GM19463 (cell line): ENCODE data around the gene GTF2IRD1.

Source experiments
- ATAC-seq: cut with Tn5 transposase; IDR thresholded peaks from one replicate; pipeline ENCODE4 v1.9.1; 2021; ENCODE audit warnings: mild to moderate bottlenecking, moderate library complexity; ENCODE audit not compliant: unreplicated experiment

Gene GTF2IRD1

DNA sequence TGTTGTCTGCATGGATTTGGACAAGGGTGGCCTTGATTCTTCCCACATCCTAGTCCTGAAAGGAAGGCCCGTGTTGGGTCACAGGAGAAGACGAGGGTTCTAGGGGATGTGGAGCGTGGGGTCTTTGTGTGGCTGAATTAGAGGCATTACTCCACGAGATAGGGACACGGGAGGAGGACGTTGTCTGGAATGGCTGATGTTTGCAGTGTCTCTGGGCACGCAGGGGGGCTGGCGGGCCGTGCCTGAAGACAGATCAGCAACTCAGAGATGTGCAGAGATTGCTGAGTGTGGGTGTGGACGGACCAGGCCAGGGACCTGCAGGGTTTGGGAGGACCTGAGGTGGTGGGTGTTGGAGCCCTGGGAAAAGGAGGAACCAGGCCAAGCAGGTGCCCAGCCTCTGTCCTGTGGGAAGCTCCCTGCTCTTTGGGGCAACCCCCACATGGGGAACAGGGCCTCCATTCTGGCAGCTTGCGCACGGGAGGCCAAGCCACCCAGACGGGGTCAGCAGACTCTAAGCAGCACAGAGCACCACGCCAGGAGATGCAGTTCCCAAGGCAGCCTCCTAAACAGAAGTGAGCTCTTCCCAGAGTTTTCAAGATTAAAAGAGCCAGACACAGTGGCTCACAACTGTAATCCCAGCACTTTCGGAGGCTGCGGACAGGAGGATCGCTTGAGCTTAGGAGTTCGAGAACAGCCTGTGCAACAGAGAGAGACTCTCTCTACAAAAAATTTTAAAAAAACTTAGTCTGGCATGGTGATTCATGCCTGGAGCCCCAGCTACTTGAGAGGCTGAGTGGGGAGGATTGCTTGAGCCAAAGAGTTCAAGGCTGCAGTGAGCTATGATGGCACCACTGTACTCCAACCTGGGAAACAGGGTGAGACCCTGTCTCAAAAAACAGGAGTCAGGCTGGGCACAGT lies 132.8 kb downstream of the GTF2IRD1 start:
- no peak for ATAC-seq

DNA sequence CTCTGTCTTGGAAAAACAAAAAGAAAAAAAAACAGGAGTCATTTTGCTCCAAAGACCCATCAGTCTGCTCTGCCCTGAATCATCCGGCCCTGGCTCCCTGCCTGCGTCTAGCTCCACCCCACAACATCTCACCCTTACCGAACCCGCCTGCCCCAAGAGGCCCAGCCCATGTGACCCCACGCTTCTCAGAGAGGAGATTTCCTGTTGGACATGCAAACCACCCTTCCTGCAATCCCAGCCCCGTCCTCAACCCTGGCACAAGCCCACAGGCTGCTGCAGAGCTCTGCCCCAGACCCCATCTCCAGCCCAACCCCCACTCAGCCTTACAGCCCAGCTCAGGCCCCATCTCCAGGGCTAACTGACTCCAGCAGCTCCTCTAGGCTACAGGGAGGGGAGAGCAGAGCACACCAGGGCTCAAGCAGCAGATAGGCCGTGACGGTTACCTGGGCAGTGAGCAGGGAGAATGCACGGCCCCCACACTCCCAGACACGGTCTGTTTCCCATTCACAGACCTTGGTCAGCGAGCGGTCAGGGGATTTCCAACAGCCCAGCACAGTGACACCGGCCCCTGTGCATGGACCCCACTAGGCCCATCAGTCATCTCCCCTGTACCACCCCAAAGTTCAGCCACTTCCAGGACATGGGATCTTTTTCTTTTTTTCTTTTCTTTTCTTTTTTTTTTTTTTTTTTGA lies 133.9 kb downstream of the GTF2IRD1 start:
- peak; percentile 86 for ATAC-seq

GRCh38 chr7:74590813-74591212 lies 137.1 kb downstream of the GTF2IRD1 start:
- ATAC-seq: no peak

DNA sequence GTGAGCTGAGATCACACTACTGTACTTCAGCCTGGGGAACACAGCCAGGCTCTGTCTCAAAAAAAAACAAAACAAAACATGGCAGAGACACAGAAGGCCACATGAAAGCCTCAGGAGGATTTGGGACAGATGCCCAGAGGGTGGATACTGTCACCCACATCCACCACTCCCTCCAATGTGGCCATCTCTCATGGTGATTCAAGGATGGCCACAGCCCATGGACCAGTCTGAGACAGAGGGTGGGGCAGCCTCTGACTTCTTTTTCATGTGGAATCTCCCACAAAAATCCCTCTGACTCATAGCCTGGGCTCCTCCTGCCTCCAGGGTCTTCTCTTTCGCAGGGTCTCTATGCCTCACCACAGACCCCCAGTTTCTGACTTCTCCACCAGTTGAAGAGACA lies 144.9 kb downstream of the GTF2IRD1 start:
- ATAC-seq: no peak

GRCh38 chr7:74599244-74599643 lies 145.5 kb downstream of the GTF2IRD1 start:
- peak; percentile 69 for ATAC-seq

DNA sequence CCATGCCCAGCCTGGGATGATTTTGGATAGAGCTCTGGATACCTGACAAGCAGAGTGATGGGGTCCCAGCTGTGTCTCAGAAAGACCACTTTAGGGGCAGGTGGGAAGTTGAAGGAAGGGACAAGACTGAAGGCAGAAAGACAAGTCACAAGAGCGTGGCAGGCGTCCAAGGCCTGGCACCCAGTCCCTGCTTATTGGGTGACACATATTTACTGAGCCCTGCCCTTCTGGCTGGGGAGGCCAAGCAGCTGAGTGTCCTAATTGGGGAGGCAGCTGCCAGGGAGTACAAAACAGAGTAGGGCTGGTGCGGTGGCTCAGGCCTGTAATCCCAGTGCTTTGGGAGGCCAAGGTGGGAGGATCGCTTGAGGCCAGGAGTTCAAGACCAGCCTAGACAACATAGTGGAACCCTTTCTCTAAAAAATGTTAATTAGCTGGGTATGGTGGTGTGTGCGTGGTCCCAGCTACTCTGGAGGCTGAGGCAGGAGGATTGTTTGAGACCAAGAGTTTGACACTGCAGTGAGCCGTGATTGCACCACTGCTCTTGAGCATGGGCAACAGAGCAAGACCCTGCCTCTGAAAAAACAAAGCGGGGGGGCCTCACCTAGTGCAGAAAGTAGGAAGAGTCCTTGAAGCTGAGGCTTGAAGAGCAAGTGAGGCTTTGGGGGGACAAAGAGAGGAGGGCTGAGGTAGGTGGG lies 150.8 kb downstream of the GTF2IRD1 start:
- ATAC-seq: no peak

- ATAC-seq: peak; percentile 89
These were observed 152.6 kb downstream of the GTF2IRD1 start for GRCh38 chr7:74606101-74606908.

- ATAC-seq: no peak
These were observed 153.3 kb downstream of the GTF2IRD1 start for GRCh38 chr7:74606909-74607510.

GRCh38 chr7:74612015-74612829 lies 158.5 kb downstream of the GTF2IRD1 start:
- no peak for ATAC-seq

- no peak for ATAC-seq
These were observed 162.5 kb downstream of the GTF2IRD1 start for GRCh38 chr7:74615933-74616780.

DNA sequence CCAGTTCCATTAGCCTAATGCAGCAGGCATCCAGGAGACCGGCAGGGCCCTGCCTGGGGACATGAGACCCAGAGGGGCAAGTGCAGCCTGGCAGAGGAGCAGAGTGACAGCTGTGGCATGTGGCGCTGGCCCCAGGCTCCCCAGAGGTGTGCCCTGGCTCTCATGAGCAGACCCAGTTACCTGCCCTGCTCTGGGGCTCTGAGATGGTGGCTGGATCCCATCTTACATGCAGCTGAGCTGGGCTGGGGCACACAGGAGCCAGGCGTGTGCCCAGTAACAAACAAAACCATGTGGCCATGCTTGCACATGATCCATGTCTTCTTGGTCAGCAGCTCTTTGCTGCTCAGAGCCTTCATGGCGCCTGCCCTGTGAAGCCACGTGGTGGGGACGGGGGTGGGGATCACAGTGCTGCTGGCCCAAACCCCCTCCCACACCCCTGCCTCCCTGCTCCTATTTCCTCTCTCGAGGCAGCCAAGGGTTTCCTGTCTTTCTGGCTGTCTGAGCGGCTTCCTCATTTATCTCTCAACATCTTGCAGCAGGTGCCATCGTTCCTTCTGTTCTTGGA lies 163.6 kb downstream of the GTF2IRD1 start:
- ATAC-seq: no peak

DNA sequence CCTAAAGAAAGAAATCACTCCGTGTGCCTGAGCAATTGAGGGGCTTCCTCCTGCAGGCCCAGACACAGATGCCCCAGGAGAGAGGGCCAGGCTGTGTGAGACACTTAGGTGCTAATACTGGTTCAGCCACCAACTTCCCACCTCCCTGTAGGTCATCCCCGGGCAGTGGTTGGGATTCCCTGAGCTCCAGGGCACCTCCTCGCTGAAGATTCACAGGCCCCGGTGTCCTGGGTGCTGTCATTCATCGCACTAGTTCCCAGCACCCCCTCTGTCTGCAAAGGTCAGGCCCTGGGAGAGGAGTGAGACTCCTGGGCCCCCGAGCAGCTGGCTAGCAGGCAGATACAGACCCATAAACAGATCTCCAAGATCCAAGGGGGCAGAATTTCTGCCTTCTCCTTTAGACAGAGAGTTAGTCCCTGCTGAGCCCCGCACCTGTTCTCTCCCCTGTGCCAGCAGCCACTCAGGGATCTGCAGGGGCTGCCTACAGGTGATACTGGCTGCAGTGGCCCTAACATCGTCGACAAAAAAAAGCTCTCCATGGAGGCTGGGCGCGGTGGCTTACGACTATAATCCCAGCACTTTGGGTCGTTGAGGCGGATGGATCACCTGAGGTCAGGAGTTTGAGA lies 165.6 kb downstream of the GTF2IRD1 start:
- no peak for ATAC-seq

GRCh38 chr7:74622228-74622749 lies 168.6 kb downstream of the GTF2IRD1 start:
- no peak for ATAC-seq

DNA sequence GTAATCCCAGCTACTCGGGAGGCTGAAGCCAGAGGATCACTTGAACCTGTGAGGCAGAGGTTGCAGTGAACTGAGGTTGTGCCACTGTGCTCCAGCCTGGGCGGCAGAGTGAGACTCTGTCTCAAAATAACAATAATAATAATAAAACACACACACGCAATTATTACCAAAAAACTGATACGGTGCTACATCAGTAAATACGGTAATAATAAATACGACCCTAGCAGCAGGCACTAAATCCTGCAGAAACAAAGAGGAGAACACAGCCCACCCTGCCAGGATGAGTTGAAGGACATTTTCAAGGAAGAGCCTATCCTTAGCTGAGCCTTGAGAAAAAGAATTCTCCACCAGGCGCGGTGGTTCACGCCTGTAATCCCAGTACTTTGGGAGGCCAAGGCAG lies 169.4 kb downstream of the GTF2IRD1 start:
- ATAC-seq: no peak

DNA sequence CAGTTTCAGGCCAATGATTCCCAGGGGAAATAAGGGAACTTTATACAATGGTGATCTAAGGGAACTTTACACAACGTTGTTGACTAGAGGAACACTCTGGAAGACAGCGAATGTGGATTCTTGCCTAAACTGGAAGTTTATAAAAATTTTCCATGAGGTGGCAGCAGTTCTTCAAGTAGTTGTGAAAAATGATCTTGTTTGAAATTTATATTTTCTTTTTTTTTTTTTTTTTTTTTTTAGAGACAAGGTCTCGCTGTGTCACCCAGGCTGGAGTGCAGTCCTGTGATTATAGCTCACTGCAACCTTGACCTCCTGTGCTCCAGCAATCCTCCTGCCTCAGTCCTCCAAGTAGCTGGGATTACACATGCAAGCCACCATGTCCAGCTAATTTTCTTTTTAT lies 171.7 kb downstream of the GTF2IRD1 start:
- no peak for ATAC-seq

DNA sequence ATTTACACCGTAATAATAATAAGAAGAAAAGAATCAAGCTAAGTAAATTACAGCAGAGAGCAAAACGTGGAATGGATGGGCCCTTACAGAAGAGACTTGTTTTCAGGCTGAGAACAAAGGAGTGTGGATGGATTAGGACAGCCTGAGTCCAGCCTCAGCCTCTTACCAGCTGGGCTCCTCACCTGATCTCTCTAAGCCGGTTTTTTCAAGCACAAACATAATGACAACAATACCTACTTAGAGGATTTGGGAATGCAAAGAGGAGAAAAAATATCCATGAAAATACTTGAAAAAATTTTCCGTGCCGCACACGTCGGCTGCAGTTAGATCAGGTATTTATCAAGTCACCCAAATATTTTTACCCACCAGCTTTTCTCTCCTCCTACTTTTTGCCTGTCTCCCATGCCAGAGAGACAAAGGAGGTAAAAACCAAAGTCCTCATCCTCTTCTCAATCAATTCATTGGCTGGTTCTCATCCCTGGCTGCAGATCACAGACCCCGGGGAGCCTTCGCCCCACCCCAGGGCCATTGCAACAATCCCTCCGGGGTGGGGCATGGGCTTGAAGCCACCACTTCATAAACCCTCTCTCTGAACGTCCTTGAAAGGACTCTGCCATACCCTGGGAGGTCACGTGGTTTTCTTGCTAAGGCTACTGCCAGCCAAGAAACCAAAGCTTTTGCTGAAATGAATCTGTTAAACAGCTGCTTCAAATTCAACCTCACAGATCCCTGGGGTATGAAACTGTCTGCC lies 174.1 kb downstream of the GTF2IRD1 start:
- ATAC-seq: no peak

- no peak for ATAC-seq
These were observed 178.8 kb downstream of the GTF2IRD1 start for GRCh38 chr7:74632505-74632904.
